Vagina (tissue), 2 donors: ENCODE data around the gene ENKUR. TPM values are rescaled to one million over a fixed set of nuclear protein-coding genes. Genes with fewer than 3 reads are reported as not detected.

Experiments
- DNase-seq, 2 donors: peaks; one replicate each; pipeline ENCODE4 v3.0.0-alpha.2; 2017; ENCODE audit errors: extremely low spot score in 2 of 2
- H3K27ac ChIP-seq: fragments of 200-600 bp; sonication (generic); one replicate; pipeline ENCODE4 v1.5.1; 2019
- H3K27me3 ChIP-seq: fragments of 200-600 bp; sonication (generic); one replicate; pipeline ENCODE4 v1.5.1; 2019
- H3K36me3 ChIP-seq, 2 donors: fragments of 200-600 bp; sonication (generic); one replicate each; pipeline ENCODE4 v1.5.1; 2017 to 2019
- H3K4me1 ChIP-seq: fragments of 200-600 bp; sonication (generic); one replicate; pipeline ENCODE4 v1.5.1; 2019
- H3K4me3 ChIP-seq, 2 donors: fragments of 200-600 bp; sonication (generic); 1 replicate in 1 of 2; 2 replicates in 1 of 2; pipeline ENCODE4 v1.5.1; 2016 to 2019
- H3K9me3 ChIP-seq: fragments of 200-600 bp; sonication (generic); one replicate; pipeline ENCODE4 v1.5.1; 2019
- CTCF ChIP-seq, 3 experiments: fragments of 450-650 bp in 2 of 3; fragments of 200-600 bp in 1 of 3; sonication (generic) in 1 of 3; IDR thresholded peaks; one replicate each; pipeline ENCODE4 v1.5.1; 2017 to 2019; ENCODE audit warnings: antibody characterized with exemption in 3 of 3, mild to moderate bottlenecking in 2 of 3, moderate library complexity in 2 of 3
- POLR2A ChIP-seq, 2 donors: fragments of 450-650 bp; IDR thresholded peaks; one replicate each; pipeline ENCODE4 v1.6.1; 2017; ENCODE audit warnings: antibody characterized with exemption in 2 of 2, mild to moderate bottlenecking in 2 of 2, moderate library complexity in 2 of 2
- POLR2AphosphoS5 ChIP-seq, 2 donors: sonication (generic); formaldehyde crosslinking; IDR thresholded peaks; one replicate each; pipeline ENCODE4 v1.9.0; 2017; ENCODE audit warnings: antibody characterized with exemption in 2 of 2, mild to moderate bottlenecking in 2 of 2, low read depth in 1 of 2; ENCODE audit not compliant: insufficient read depth in 1 of 2
- intact Hi-C: fragments of 100-400 bp; cut with DNase I; formaldehyde crosslinking; loops from one replicate; pipeline ENCODE4 v1.15.1; 2023
- total RNA-seq: library from RNA; depleted of rRNA; stranded (reverse); fragments of >200 nt; gene quantifications from one replicate; pipeline ENCODE4 v1.2.3, GENCODE V29; 2016

Gene ENKUR
- total RNA-seq, 1 donor from 2014 or later: not detected

DNA sequence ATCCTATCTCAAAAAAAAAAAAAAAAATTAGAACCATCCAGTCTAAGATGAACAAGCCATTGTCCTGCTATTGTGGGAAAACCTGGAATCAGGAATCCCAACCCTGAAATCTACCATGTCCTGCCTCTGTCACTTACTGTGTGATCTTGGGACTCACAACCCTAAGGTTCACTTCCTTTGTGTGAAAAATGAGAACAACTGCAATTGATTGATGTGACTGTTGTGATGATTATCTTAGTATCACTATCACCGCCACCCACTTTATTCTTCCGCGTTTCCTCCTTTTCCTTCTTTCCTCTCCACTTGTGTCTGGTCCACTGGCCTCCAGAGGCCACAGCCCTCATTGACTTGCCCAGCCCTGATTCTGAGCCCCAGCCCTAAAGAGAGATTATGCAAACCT is 50.9 kb downstream of the ENKUR start:
- H3K4me1 ChIP-seq: no peaks in the 10 kb centered on the region
- no peak overlapping the region for H3K27ac ChIP-seq
- no peak for DNase-seq
- H3K4me3 ChIP-seq: no peak overlapping the region
- TF ChIP-seq CTCF (IDR thresholded peaks at IDR 0.05) (no peak), POLR2A (IDR thresholded peaks at IDR 0.05) (no peak), POLR2AphosphoS5 (IDR thresholded peaks at IDR 0.05; ENCODE audit: insufficient read depth in 1 of 2, low read depth in 1 of 2) (no peak)
- H3K9me3 ChIP-seq: no peaks in the 10 kb centered on the region
- intact Hi-C loops: no loop called here
- no peaks in the 10 kb centered on the region for H3K36me3 ChIP-seq
- H3K27me3 ChIP-seq: no peaks in the 10 kb centered on the region

- Histone ChIP-seq H3K4me1 (peaks cover under 1% of the 10 kb centered on the region), H3K4me3 (no peak overlapping the region), H3K27ac (no peak overlapping the region), H3K36me3 (no peaks in the 10 kb centered on the region), H3K9me3 (no peaks in the 10 kb centered on the region), H3K27me3 (no peaks in the 10 kb centered on the region)
- DNase-seq: no peak
- TF ChIP-seq POLR2AphosphoS5 (IDR thresholded peaks at IDR 0.05; ENCODE audit: insufficient read depth in 1 of 2, low read depth in 1 of 2) (no peak), CTCF (IDR thresholded peaks at IDR 0.05) (no peak), POLR2A (IDR thresholded peaks at IDR 0.05) (no peak)
- intact Hi-C loops: no loop called here
These were observed 52.4 kb downstream of the ENKUR start for GRCh38 chr10:24963521-24964041.

DNA sequence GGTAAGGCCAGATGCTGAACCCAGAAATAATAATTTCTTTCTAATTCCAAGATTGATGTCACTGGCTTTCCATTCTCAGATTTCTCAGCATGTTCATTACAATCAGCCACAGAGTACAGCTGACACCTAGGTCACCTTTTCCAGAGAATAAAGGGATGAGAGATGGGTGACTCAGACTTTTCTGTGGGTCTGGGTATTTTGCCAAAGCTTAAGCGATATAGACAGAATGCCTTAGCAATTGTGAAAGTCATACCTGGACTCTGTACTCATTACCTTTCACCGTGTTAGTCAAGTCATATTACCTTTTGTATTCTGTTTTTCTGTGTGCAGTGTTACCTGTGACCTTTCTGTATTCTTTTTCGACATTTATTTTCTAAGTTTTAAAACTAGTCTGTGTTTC is 53.0 kb downstream of the ENKUR start:
- DNase-seq: no peak
- TF ChIP-seq POLR2AphosphoS5 (IDR thresholded peaks at IDR 0.05; ENCODE audit: insufficient read depth in 1 of 2, low read depth in 1 of 2) (peak in 1 of 2 donors; percentile 22), POLR2A (IDR thresholded peaks at IDR 0.05) (no peak), CTCF (IDR thresholded peaks at IDR 0.05) (no peak)
- intact Hi-C loops: no loop called here
- Histone ChIP-seq H3K4me1 (peaks cover 7% of the 10 kb centered on the region), H3K27me3 (no peaks in the 10 kb centered on the region), H3K27ac (no peak overlapping the region), H3K4me3 (no peak overlapping the region), H3K9me3 (no peaks in the 10 kb centered on the region), H3K36me3 (no peaks in the 10 kb centered on the region)

DNA sequence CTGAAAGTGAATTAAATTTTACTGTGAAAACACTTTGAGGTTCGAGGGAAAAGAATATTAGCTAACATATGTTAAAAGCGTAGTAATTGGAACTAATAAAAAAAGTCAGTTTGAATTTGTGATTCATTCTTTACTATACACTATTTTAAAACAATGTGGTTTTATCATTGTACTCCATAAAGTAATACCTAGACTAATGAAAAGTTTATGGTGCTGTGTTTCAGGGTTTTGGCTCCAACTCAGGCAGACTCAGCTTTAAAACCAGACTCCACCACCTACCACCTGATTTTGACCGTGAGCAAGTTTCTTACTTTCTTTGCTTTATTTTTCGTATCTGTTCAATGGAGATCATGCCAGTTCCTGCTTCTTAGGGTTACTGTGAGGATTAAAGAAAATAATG is 54.4 kb downstream of the ENKUR start:
- intact Hi-C loops: no loop called here
- H3K9me3 ChIP-seq: no peaks in the 10 kb centered on the region
- TF ChIP-seq POLR2A (IDR thresholded peaks at IDR 0.05) (no peak), CTCF (IDR thresholded peaks at IDR 0.05) (no peak), POLR2AphosphoS5 (IDR thresholded peaks at IDR 0.05; ENCODE audit: insufficient read depth in 1 of 2, low read depth in 1 of 2) (no peak)
- H3K4me3 ChIP-seq: no peak overlapping the region
- no peak overlapping the region for H3K27ac ChIP-seq
- H3K27me3 ChIP-seq: no peaks in the 10 kb centered on the region
- DNase-seq: no peak
- H3K36me3 ChIP-seq: no peaks in the 10 kb centered on the region
- H3K4me1 ChIP-seq: peaks cover 19% of the 10 kb centered on the region

- intact Hi-C loops: no loop called here
- Histone ChIP-seq H3K4me3 (no peak overlapping the region), H3K27ac (peak overlapping the region; percentile 42), H3K4me1 (peaks cover 20% of the 10 kb centered on the region), H3K36me3 (no peaks in the 10 kb centered on the region), H3K9me3 (no peaks in the 10 kb centered on the region), H3K27me3 (no peaks in the 10 kb centered on the region)
- TF ChIP-seq CTCF (IDR thresholded peaks at IDR 0.05) (no peak), POLR2AphosphoS5 (IDR thresholded peaks at IDR 0.05; ENCODE audit: insufficient read depth in 1 of 2, low read depth in 1 of 2) (no peak), POLR2A (IDR thresholded peaks at IDR 0.05) (no peak)
- DNase-seq: no peak
These were observed 56.6 kb downstream of the ENKUR start for GRCh38 chr10:24959382-24959730.
